GM15510 (cell line): ENCODE measurements around the gene ZNF804B.

Experiments used
- POLR2A ChIP-seq: IDR thresholded peaks from 3 replicates; pipeline ENCODE4 v1.6.1; 2011; ENCODE audit warnings: borderline replicate concordance; ENCODE audit not compliant: insufficient read length; ENCODE audit errors: extremely low read depth

Gene ZNF804B

DNA sequence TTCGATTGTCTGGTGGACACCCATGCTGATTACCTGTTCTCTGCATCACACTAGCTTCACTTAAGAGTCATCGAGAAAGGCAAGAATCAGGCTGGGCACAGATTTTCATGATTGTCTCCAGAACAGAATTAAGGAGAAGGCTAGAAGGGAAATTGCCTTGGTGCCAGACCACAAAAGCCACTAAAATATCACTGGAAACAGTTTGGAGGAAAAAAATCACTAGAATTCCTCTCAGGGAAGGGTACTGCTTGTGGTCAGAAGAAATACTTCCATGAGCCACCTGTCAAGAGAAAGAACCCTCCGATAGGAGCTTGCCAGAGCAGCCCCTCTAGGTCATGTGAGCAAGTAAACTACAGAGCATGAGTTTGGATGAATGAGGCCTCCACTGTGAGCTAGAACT is 305.3 kb downstream of the ZNF804B start:
- TF ChIP-seq POLR2A = no peak

GRCh38 chr7:89067048-89067447 is 307.5 kb downstream of the ZNF804B start:
- TF ChIP-seq POLR2A = no peak

DNA sequence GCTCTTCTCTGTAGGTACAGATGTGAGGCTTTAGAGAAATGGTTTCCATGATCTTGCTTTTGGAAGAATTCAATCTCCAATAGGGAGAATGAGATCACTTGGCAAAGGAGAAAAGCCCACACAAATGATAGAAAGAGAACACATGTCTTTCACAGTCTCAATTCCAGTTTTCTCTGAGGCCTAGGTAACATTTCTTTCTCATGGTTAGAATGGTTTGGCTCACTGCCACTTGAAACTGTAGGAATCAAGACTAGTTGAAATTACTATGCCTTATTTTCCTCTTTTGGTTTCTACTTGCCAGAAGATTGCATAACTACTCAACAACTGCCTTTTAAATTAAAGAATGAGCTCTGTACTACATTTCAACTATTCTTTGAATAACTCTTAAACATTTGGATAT is 312.6 kb downstream of the ZNF804B start:
- TF ChIP-seq POLR2A = no peak

GRCh38 chr7:89073776-89074175 is 314.3 kb downstream of the ZNF804B start:
- TF ChIP-seq POLR2A = no peak

DNA sequence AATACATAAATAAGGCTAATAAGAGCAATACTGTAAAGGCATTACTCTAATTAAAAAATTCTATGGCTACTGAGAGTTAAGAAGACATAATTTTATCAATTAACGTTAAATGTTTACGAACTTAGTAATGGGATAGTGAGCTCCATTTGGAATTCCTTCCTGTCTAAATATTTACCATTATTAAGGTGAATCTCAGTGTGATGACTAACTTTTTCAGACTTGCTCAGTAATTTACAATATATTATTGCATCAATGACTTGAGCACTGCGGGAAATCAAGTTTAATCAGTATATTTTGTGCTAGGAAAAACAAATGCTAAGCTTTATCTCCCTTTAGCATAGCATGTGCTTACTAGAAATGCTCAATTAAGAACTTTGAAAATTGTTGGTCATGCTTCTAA is 318.5 kb downstream of the ZNF804B start:
- TF ChIP-seq POLR2A = no peak

DNA sequence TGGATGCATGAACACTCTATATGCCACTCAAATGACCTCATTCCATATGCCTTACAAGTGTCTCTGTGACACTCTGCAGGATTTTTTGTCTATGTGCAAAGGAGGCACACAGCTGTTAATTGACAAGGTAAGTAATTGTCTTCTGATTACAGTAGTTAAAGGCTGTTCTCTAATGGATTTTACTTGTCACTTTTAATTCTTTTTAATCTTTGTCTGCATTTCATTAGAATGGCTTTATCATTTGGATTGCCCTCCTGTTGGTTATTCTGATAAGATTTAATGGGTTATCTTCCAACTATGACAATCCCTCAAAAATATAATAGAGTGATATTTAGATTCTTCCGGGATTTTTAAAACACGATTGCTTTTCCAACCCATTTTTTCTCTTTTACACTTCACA is 326.1 kb downstream of the ZNF804B start:
- no peak for TF ChIP-seq POLR2A

DNA sequence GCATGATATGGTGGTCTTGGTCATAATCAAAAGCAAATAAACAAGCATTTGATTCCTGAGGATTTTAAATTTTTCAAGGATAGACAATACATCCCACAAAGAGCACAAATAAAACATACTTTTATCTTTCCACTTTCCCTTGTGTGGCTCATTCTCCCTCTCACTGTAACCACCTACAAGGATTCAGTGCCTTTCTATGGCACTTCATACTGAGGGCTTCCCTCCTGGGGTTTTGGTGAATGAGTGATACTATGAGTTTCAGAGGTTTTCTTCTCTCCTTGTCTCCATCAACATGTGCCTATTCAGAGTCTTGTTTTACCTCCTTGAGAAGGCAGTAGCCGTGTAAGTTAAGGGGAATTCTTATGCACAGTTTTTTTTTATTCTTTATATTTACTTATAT is 332.1 kb downstream of the ZNF804B start:
- no peak for TF ChIP-seq POLR2A

GRCh38 chr7:89094269-89094668 is 334.8 kb downstream of the ZNF804B start:
- TF ChIP-seq POLR2A = no peak

- TF ChIP-seq POLR2A = no peak
Observed at GRCh38 chr7:89103564-89103963, 344.1 kb downstream of the ZNF804B start.

- TF ChIP-seq POLR2A = no peak
Observed at GRCh38 chr7:89104748-89105685, 345.5 kb downstream of the ZNF804B start.

GRCh38 chr7:89123871-89124270 is 364.4 kb downstream of the ZNF804B start:
- no peak for TF ChIP-seq POLR2A

- TF ChIP-seq POLR2A = no peak
Observed at GRCh38 chr7:89129600-89130375, 370.3 kb downstream of the ZNF804B start.

DNA sequence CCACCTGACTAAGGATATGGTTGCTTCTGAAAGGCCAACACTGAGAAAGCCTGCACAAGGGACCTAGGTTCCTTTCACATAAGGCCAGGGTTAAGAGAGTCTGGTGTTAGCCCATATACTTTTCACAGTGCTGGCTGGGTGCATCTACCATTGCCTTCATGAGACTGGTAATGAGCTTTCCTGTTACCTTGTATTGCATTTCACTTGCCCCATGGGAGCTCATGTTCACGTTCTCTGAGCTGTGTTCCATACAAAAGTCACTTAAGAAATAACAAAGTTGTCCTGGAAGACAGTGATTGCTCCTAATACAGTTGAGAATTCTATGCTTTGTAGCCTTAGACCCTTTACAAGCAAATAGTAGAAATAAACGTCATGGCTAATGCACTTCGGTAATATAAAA is 373.9 kb downstream of the ZNF804B start:
- TF ChIP-seq POLR2A = no peak

GRCh38 chr7:89133819-89134218 is 374.3 kb downstream of the ZNF804B start:
- no peak for TF ChIP-seq POLR2A

- TF ChIP-seq POLR2A = no peak
Observed at GRCh38 chr7:89145801-89146200, 386.3 kb downstream of the ZNF804B start.
